Prostate gland (tissue), 2 donors: ENCODE measurements around the gene RABGGTA. TPM values are rescaled to one million over a fixed set of nuclear protein-coding genes. Genes with fewer than 3 reads are reported as not detected.

Experiments used
- DNase-seq: peaks from one replicate; pipeline ENCODE4 v3.0.0-alpha.2; 2019; ENCODE audit warnings: low spot score
- H3K27ac ChIP-seq, 2 donors: fragments of 200-600 bp; sonication (generic); 2 replicates each; pipeline ENCODE4 v1.5.1; 2017 to 2019
- H3K27me3 ChIP-seq: fragments of 200-600 bp; sonication (generic); replicated peaks from 2 replicates; pipeline ENCODE4 v1.5.1; 2019; ENCODE audit not compliant: insufficient read depth
- H3K36me3 ChIP-seq, 2 donors: fragments of 200-600 bp; sonication (generic); 1 replicate in 1 of 2; 2 replicates in 1 of 2; pipeline versions ENCODE4 v1.5.1 to v1.8.1; 2017 to 2019
- H3K4me1 ChIP-seq: fragments of 200-600 bp; sonication (generic); replicated peaks from 2 replicates; pipeline ENCODE4 v1.5.1; 2019
- H3K4me3 ChIP-seq, 2 donors: fragments of 200-600 bp; sonication (generic); 2 replicates each; pipeline ENCODE4 v1.5.1; 2017 to 2019
- H3K9me3 ChIP-seq: fragments of 200-600 bp; sonication (generic); 2 replicates; pipeline ENCODE4 v1.5.1; 2017
- POLR2A ChIP-seq: fragments of 450-650 bp; IDR thresholded peaks from one replicate; pipeline ENCODE4 v1.6.1; 2016; ENCODE audit warnings: antibody characterized with exemption, mild to moderate bottlenecking
- POLR2AphosphoS5 ChIP-seq: sonication (generic); formaldehyde crosslinking; IDR thresholded peaks from one replicate; pipeline ENCODE4 v1.6.1; 2017; ENCODE audit warnings: antibody characterized with exemption
- WGBS: methylation state at CpG from one replicate; pipeline ENCODE4 v1.1.5; 2018; 5-methylcytosine and 5-hydroxymethylcytosine counted together
- intact Hi-C: fragments of 100-400 bp; cut with DNase I; formaldehyde crosslinking; loops from one replicate; pipeline ENCODE4 v1.14.2; 2022
- total RNA-seq, 2 donors: library from RNA; depleted of rRNA; stranded (reverse); fragments of >200 nt; gene quantifications; one replicate each; pipeline ENCODE4 v1.1.0, GENCODE V29; 2016
- TF ChIP-seq, protein P1 (sequence below), 4 experiments: fragments of 200-600 bp in 2 of 4; fragments of 450-650 bp in 2 of 4; sonication (generic) in 2 of 4; IDR thresholded peaks; 1 replicate in 3 of 4; 2 replicates in 1 of 4; pipeline ENCODE4 v1.5.1; 2016 to 2019; ENCODE audit warnings: antibody characterized with exemption in 4 of 4, mild to moderate bottlenecking in 2 of 4, moderate library complexity in 2 of 4

RABGGTA gene
- total RNA-seq, 2 donors from 2014 or later = 45.5 to 63.5 TPM

DNA sequence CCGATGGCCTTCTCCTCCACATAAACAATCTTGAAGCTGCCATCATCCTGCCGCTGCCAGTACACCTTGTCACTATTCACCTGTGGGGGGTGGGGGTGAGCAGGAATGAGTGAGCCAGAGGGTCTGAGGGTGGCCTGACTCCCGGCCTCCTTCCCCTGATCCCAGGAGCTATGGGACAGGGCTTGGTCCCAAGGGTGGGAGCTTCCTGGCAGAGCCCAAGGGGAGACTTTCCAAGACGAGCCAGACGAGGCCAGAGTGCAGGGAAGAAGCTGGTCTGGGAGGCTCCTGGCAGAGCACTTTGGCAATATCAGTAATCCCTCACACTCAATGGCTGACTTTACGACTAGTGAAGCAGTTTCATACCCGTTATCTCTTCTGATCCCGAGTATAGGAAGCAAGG is 16.0 kb downstream of the RABGGTA start:
- H3K27ac ChIP-seq = no peak overlapping the region
- no peaks in the 10 kb centered on the region for H3K27me3 ChIP-seq
- no peak for DNase-seq
- no peaks in the 10 kb centered on the region for H3K4me1 ChIP-seq
- 81% methylated on average over 8 of the region's 8 CpGs for WGBS
- no peaks in the 10 kb centered on the region for H3K9me3 ChIP-seq
- H3K4me3 ChIP-seq = no peak overlapping the region
- TF ChIP-seq, protein P1, sequence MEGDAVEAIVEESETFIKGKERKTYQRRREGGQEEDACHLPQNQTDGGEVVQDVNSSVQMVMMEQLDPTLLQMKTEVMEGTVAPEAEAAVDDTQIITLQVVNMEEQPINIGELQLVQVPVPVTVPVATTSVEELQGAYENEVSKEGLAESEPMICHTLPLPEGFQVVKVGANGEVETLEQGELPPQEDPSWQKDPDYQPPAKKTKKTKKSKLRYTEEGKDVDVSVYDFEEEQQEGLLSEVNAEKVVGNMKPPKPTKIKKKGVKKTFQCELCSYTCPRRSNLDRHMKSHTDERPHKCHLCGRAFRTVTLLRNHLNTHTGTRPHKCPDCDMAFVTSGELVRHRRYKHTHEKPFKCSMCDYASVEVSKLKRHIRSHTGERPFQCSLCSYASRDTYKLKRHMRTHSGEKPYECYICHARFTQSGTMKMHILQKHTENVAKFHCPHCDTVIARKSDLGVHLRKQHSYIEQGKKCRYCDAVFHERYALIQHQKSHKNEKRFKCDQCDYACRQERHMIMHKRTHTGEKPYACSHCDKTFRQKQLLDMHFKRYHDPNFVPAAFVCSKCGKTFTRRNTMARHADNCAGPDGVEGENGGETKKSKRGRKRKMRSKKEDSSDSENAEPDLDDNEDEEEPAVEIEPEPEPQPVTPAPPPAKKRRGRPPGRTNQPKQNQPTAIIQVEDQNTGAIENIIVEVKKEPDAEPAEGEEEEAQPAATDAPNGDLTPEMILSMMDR (IDR thresholded peaks at IDR 0.05) = no peak
- no peak for TF ChIP-seq POLR2AphosphoS5
- TF ChIP-seq POLR2A = no peak
- intact Hi-C loops = no loop called here
- no peaks in the 10 kb centered on the region for H3K36me3 ChIP-seq

DNA sequence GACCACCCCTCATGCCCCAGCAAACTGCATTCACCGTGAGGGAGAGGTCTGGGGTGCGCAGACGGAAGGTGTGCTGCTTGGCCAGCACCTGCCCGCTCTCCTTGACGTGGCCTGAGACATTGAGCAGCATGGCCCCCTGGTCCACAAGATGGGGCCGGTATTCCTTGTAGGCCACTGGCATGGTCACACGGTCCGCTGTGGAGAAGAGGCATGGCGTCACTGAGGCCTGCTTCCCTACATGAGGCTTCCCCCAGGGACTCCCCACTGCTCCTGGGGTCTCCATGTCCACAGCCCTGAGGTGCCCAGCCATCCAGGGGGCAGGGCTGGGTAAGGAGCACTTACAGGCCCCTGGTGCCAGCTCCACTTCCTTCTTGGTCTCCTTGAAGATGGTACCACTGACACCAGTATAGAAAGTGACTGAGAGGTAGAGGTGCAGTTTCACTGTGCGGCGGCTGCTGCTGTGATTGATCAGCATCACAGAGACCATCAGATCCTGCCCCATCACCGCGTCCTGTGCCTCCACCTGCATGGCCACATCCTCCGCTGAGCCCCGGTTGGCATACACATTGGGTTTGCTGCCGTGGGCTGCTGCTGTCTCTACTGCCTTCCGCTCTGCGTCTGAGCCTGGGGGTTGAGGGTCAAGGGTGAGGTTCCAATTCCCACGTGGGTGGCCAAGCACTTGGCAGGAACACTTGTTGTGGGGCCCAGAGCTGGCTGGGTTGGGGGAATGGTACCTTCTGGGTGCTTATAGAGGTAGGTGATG is 16.6 kb downstream of the RABGGTA start:
- Histone ChIP-seq H3K27me3 (no peaks in the 10 kb centered on the region), H3K36me3 (no peaks in the 10 kb centered on the region), H3K27ac (no peak overlapping the region), H3K4me3 (no peak overlapping the region), H3K9me3 (no peaks in the 10 kb centered on the region), H3K4me1 (no peaks in the 10 kb centered on the region)
- 88% methylated on average over 16 of the region's 19 CpGs for WGBS
- intact Hi-C loops = no loop called here
- TF ChIP-seq POLR2A = no peak
- TF ChIP-seq POLR2AphosphoS5 = no peak
- TF ChIP-seq, protein P1 (IDR thresholded peaks at IDR 0.05) = no peak
- DNase-seq = no peak

DNA sequence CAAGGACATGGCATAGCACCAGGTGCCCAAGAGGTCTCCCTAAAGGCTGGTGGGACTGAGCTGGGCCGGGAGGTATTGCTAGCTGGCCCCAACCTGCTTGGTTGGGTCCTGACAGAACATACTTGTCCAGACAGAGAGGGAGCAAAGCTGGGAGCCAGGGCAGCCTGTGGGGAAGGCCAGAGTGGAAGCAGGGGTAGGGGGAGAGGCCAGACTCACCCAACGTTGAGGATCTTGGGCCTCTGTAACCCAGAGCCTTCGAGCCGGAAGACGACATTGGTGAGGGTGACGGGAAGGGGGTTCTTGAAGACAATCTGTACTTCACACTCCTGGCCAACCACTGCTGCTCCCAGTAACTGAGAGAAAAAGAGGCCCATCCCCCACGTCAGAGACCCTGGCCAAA is 17.5 kb downstream of the RABGGTA start:
- H3K27me3 ChIP-seq = no peaks in the 10 kb centered on the region
- no peaks in the 10 kb centered on the region for H3K9me3 ChIP-seq
- H3K4me1 ChIP-seq = no peaks in the 10 kb centered on the region
- intact Hi-C loops = no loop called here
- H3K27ac ChIP-seq = no peak overlapping the region
- no peak for DNase-seq
- H3K36me3 ChIP-seq = no peaks in the 10 kb centered on the region
- H3K4me3 ChIP-seq = no peak overlapping the region
- no peak for TF ChIP-seq POLR2A
- no peak for TF ChIP-seq POLR2AphosphoS5
- TF ChIP-seq, protein P1 (IDR thresholded peaks at IDR 0.05) = no peak
- 88% methylated on average over 7 of the region's 7 CpGs for WGBS

DNA sequence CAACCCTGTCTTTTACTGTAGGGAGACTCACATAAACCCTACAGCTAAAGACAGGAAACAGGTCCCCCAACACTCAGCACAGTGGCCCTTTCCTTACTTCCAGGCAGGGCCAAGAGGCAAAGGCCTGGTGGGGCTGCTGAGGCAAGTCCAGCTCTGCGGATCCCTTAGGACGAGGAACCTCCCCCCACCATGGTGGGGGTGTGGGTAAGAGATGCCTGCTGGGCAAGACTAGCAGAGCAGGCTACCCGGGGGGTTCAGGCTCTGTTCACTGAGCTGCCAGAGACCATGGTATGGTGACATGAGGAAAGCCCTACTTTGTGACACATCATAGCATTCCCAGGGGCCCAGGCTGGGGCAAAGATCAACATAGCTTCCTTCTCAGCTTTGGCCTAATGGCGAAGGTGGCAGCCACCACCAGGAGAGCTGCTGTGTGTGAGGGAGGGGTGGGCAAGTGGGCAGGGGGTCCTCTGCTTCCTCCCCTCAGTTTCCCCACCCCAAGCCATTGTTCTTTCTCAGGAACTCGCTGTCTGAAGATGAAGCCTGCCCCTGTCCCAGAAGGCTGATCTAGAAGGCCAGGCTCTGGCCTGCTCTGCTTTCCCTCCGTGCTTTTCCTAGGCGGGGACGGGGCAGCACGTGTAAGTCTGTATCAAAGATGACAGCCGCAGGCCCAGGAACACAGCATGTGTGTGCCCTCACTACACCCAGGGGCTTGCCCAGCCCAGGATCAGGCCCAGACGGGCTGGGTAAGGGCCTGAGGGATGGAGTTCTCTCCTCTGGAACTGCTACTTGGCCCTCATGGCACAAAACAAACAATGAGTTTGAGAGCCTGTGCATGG is 18.9 kb downstream of the RABGGTA start:
- H3K36me3 ChIP-seq = no peaks in the 10 kb centered on the region
- no peak for TF ChIP-seq POLR2A
- TF ChIP-seq, protein P1 (IDR thresholded peaks at IDR 0.05) = no peak
- no peak for TF ChIP-seq POLR2AphosphoS5
- no peak for DNase-seq
- no peak overlapping the region for H3K27ac ChIP-seq
- no peaks in the 10 kb centered on the region for H3K4me1 ChIP-seq
- intact Hi-C loops = no loop called here
- no peak overlapping the region for H3K4me3 ChIP-seq
- no peaks in the 10 kb centered on the region for H3K27me3 ChIP-seq
- H3K9me3 ChIP-seq = no peaks in the 10 kb centered on the region
- WGBS = 75% methylated on average over 11 of the region's 11 CpGs
